ENCODE measurements around the gene RPP14. TPM values are rescaled to one million over a fixed set of nuclear protein-coding genes. Genes with fewer than 3 reads are reported as not detected.
A peak's percentile ranks its signal among the peaks of the same experiment; 100 is the strongest.

Gene RPP14
- total RNA-seq, 1 donor from 2014 or later, result 17.9 TPM

- no peaks in the 10 kb centered on the region for H3K36me3 Mint-ChIP-seq (ENCODE audit: unreplicated experiment)
- no peak for TF ChIP-seq CTCF (IDR thresholded peaks at IDR 0.05)
- peaks cover 6% of the 10 kb centered on the region for H3K4me1 Mint-ChIP-seq (ENCODE audit: unreplicated experiment)
- no peaks in the 10 kb centered on the region for H3K9me3 Mint-ChIP-seq (ENCODE audit: unreplicated experiment)
- H3K27ac Mint-ChIP-seq (ENCODE audit: unreplicated experiment), result no peak overlapping the region
- peaks cover 26% of the 10 kb centered on the region for H3K27me3 Mint-ChIP-seq (ENCODE audit: unreplicated experiment)
- no peak for DNase-seq (ENCODE audit: extremely low spot score, unreplicated experiment)
- H3K4me3 Mint-ChIP-seq (ENCODE audit: unreplicated experiment), result no peak overlapping the region
These were observed 7.9 kb upstream of the RPP14 start for GRCh38 chr3:58298190-58298589.

GRCh38 chr3:58299075-58299474 lies 7.0 kb upstream of the RPP14 start:
- H3K4me3 Mint-ChIP-seq (ENCODE audit: unreplicated experiment), result no peak overlapping the region
- H3K27me3 Mint-ChIP-seq (ENCODE audit: unreplicated experiment), result peaks cover 26% of the 10 kb centered on the region
- no peaks in the 10 kb centered on the region for H3K36me3 Mint-ChIP-seq (ENCODE audit: unreplicated experiment)
- no peak for TF ChIP-seq CTCF (IDR thresholded peaks at IDR 0.05)
- H3K27ac Mint-ChIP-seq (ENCODE audit: unreplicated experiment), result no peak overlapping the region
- H3K4me1 Mint-ChIP-seq (ENCODE audit: unreplicated experiment), result peaks cover 6% of the 10 kb centered on the region
- H3K9me3 Mint-ChIP-seq (ENCODE audit: unreplicated experiment), result no peaks in the 10 kb centered on the region
- no peak for DNase-seq (ENCODE audit: extremely low spot score, unreplicated experiment)

GRCh38 chr3:58299839-58300516 lies 6.1 kb upstream of the RPP14 start:
- Mint-ChIP-seq H3K27me3 (ENCODE audit: unreplicated experiment) (peaks cover 26% of the 10 kb centered on the region), H3K36me3 (ENCODE audit: unreplicated experiment) (no peaks in the 10 kb centered on the region), H3K4me3 (ENCODE audit: unreplicated experiment) (no peak overlapping the region), H3K9me3 (ENCODE audit: unreplicated experiment) (no peaks in the 10 kb centered on the region), H3K27ac (ENCODE audit: unreplicated experiment) (no peak overlapping the region), H3K4me1 (ENCODE audit: unreplicated experiment) (peaks cover 6% of the 10 kb centered on the region)
- no peak for DNase-seq (ENCODE audit: extremely low spot score, unreplicated experiment)
- TF ChIP-seq CTCF (IDR thresholded peaks at IDR 0.05), result peak; percentile 76

GRCh38 chr3:58307639-58308215 lies 1.7 kb downstream of the RPP14 start:
- peak; percentile 67 for TF ChIP-seq CTCF (IDR thresholded peaks at IDR 0.05)
- Mint-ChIP-seq H3K4me3 (ENCODE audit: unreplicated experiment) (peak overlapping the region; percentile 97), H3K36me3 (ENCODE audit: unreplicated experiment) (peaks cover 14% of the 10 kb centered on the region), H3K27me3 (ENCODE audit: unreplicated experiment) (peaks cover 1% of the 10 kb centered on the region), H3K9me3 (ENCODE audit: unreplicated experiment) (no peaks in the 10 kb centered on the region), H3K4me1 (ENCODE audit: unreplicated experiment) (peaks cover 27% of the 10 kb centered on the region), H3K27ac (ENCODE audit: unreplicated experiment) (peak overlapping the region; percentile 100)
- DNase-seq (ENCODE audit: extremely low spot score, unreplicated experiment), result no peak

- Mint-ChIP-seq H3K27me3 (ENCODE audit: unreplicated experiment) (no peaks in the 10 kb centered on the region), H3K9me3 (ENCODE audit: unreplicated experiment) (no peaks in the 10 kb centered on the region), H3K27ac (ENCODE audit: unreplicated experiment) (no peak overlapping the region), H3K4me1 (ENCODE audit: unreplicated experiment) (peaks cover 27% of the 10 kb centered on the region), H3K4me3 (ENCODE audit: unreplicated experiment) (peak overlapping the region; percentile 6), H3K36me3 (ENCODE audit: unreplicated experiment) (peaks cover 19% of the 10 kb centered on the region)
- no peak for DNase-seq (ENCODE audit: extremely low spot score, unreplicated experiment)
- no peak for TF ChIP-seq CTCF (IDR thresholded peaks at IDR 0.05)
These were observed 2.7 kb downstream of the RPP14 start for GRCh38 chr3:58308728-58309127.

Measured in osteocyte (in vitro differentiated cells).